Parathyroid adenoma (tissue), 2 donors: ENCODE results near the gene SYNDIG1.

Experiments
- H2AFZ ChIP-seq: fragments of 300-600 bp; sonication (generic); one replicate; pipeline ENCODE4 v1.7.0; 2017; ENCODE audit warnings: antibody characterized with exemption, mild to moderate bottlenecking
- H3K27ac ChIP-seq: fragments of 300-600 bp; sonication (generic); one replicate; pipeline ENCODE4 v1.7.0; 2017
- H3K27me3 ChIP-seq: fragments of 300-600 bp; sonication (generic); one replicate; pipeline ENCODE4 v1.7.0; 2017; ENCODE audit warnings: low read length; ENCODE audit not compliant: control insufficient read depth, insufficient read depth
- H3K36me3 ChIP-seq: fragments of 300-600 bp; sonication (generic); one replicate; pipeline ENCODE4 v1.7.0; 2017; ENCODE audit warnings: low read length; ENCODE audit not compliant: control insufficient read depth, insufficient read depth
- H3K4me1 ChIP-seq: fragments of 300-600 bp; sonication (generic); one replicate; pipeline ENCODE4 v1.7.0; 2017; ENCODE audit warnings: control low read depth
- H3K4me2 ChIP-seq: fragments of 300-600 bp; sonication (generic); one replicate; pipeline ENCODE4 v1.7.0; 2017; ENCODE audit warnings: low read length
- H3K4me3 ChIP-seq: fragments of 300-600 bp; sonication (generic); one replicate; pipeline ENCODE4 v1.7.0; 2017; ENCODE audit warnings: low read depth, low read length
- H3K79me2 ChIP-seq: fragments of 300-600 bp; sonication (generic); one replicate; pipeline ENCODE4 v1.7.0; 2017; ENCODE audit warnings: control low read depth
- H3K9ac ChIP-seq: fragments of 300-600 bp; sonication (generic); one replicate; pipeline ENCODE4 v1.7.0; 2017; ENCODE audit warnings: mild to moderate bottlenecking
- H3K9me3 ChIP-seq: fragments of 300-600 bp; sonication (generic); one replicate; pipeline ENCODE4 v1.7.0; 2017; ENCODE audit warnings: low read length; ENCODE audit not compliant: control insufficient read depth
- TF ChIP-seq, protein P1 (sequence below): fragments of 300-600 bp; sonication (generic); IDR thresholded peaks from one replicate; pipeline ENCODE4 v1.7.0; 2017; ENCODE audit warnings: antibody characterized with exemption, mild to moderate bottlenecking
- donor health status: primary hyperparathyroidism.

The SYNDIG1 gene

DNA sequence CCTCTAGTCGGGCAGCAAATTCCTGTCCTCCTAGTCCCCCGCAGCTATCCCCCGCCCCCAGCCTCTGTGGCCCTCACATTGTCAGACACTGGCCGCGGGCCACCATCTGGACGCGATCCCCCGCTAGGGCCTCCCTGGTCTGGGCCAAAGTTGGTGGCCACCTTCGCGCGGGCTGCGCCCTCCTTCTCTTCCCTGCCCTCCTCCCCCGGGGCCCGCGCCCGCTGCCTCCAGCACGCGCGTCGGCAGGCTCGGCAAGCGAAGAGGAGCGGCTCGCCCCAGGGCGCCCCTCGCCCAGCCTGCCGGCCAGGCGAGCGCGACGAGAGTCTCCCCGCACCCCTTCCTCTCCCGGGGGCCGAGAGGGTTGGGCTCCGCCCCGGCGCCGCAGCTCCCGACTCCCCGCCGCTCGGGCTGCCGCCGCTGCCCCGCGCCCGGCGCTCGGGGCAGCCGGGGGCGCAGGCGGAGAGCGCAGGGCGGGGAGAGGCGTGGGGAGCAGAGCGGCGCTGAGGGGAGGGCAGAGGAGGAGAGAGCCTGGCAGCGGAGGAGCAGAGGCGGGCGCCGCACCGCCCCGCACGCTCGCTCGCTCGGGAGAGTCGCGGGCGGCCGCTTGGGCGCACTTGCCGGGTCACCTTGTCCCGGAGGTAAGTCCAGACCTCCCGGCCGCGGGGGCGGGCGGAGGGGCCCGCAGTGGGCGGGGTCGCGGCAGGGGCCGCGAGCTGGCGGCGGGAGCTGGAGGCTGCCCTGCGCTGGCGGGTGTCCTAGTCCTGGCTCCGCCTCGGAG lies at the start of gene SYNDIG1:
TSS of gene SYNDIG1 (plus strand) at position 514 of the 778 bp plus-strand sequence. CDS start 73,469 bp downstream, outside the sequence.
- Histone ChIP-seq H3K27ac (no peak within 1 kb of the TSS), H3K27me3 (peaks cover 3% of the 10 kb centered on the region), H3K4me2 (peak within 1 kb of the TSS; percentile 65), H3K79me2 (no peaks in the 10 kb centered on the region), H3K9me3 (no peaks in the 10 kb centered on the region), H3K36me3 (no peaks in the 10 kb centered on the region), H3K4me1 (peaks cover 7% of the 10 kb centered on the region), H2AFZ (peak within 1 kb of the TSS; percentile 19), H3K9ac (no peak within 1 kb of the TSS), H3K4me3 (no peak within 1 kb of the TSS)
- TF ChIP-seq, protein P1, sequence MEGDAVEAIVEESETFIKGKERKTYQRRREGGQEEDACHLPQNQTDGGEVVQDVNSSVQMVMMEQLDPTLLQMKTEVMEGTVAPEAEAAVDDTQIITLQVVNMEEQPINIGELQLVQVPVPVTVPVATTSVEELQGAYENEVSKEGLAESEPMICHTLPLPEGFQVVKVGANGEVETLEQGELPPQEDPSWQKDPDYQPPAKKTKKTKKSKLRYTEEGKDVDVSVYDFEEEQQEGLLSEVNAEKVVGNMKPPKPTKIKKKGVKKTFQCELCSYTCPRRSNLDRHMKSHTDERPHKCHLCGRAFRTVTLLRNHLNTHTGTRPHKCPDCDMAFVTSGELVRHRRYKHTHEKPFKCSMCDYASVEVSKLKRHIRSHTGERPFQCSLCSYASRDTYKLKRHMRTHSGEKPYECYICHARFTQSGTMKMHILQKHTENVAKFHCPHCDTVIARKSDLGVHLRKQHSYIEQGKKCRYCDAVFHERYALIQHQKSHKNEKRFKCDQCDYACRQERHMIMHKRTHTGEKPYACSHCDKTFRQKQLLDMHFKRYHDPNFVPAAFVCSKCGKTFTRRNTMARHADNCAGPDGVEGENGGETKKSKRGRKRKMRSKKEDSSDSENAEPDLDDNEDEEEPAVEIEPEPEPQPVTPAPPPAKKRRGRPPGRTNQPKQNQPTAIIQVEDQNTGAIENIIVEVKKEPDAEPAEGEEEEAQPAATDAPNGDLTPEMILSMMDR: no peak

DNA sequence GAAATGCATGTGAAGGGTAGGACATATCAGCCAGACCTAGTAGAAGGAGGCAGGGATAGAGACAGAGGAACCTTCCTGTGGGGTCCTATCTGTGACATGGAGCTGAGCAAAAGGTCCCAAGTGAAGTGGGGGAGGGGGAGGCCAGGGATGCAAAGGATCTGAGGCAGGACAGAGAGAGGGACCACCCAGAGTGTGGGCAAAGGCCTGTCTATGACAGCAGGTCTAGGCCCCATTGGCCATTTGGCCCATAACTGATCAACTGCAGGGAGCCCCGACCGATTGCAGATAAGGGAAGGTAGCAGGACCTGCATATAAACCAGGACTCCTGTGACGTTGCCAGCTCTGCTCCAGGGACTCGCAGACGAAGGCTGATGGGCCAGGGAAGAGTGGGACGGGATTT lies 49.6 kb upstream of the SYNDIG1 start:
- Histone ChIP-seq H3K27ac (no peak overlapping the region), H3K27me3 (no peaks in the 10 kb centered on the region)

DNA sequence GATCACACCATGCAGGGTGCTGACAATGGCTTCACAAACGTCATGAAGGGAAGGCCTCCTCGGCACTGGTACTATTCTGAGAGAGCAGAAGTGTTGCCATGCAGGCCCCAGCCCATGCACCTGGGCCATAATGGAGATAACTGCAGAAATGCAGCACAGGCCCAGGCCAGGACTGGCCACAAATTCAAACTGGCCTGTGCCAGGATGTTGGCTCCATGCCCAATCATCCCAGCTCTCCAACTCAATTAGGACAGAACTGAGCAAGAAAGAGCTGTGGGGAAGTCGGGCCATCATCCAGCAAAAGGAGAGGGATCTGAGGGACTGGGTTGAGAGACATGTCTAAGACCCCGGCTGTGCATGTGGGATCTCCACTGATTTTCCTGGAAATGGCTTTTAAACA lies 48.9 kb upstream of the SYNDIG1 start:
- no peak overlapping the region for H3K4me2 ChIP-seq
- H3K4me3 ChIP-seq: no peak overlapping the region
- no peaks in the 10 kb centered on the region for H3K27me3 ChIP-seq
- no peak overlapping the region for H2AFZ ChIP-seq
- TF ChIP-seq, protein P1: no peak
- H3K36me3 ChIP-seq: no peaks in the 10 kb centered on the region
- H3K9me3 ChIP-seq: no peaks in the 10 kb centered on the region
- H3K27ac ChIP-seq: no peak overlapping the region
- no peaks in the 10 kb centered on the region for H3K79me2 ChIP-seq
- no peak overlapping the region for H3K9ac ChIP-seq
- H3K4me1 ChIP-seq: no peaks in the 10 kb centered on the region

More for the DNA sequence above, 49.6 kb upstream of the SYNDIG1 start:
- no peaks in the 10 kb centered on the region for H3K36me3 ChIP-seq
- TF ChIP-seq, protein P1: no peak
- no peak overlapping the region for H3K9ac ChIP-seq
- H3K9me3 ChIP-seq: no peaks in the 10 kb centered on the region
- no peak overlapping the region for H3K4me2 ChIP-seq
- H2AFZ ChIP-seq: no peak overlapping the region
- no peaks in the 10 kb centered on the region for H3K4me1 ChIP-seq
- H3K4me3 ChIP-seq: no peak overlapping the region
- H3K79me2 ChIP-seq: no peaks in the 10 kb centered on the region

DNA sequence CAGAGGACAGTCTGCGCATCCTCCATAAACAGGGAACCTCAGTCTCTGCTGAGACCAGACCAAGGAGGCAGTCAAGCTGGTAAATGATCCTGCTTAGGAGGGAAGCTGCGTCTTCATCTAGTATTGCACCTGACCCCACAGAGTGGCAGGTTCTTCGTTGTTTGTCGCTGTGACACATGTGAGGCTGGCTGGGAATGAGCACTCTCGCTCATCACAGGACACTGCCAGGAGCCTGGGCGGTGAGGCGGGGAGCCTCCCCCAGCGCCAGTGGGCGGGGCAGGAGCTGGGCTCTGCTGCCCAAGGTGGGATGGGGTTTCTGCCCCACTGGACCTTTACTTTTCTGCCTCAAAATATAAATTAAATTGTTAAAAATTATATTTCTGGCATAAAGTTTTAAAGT lies 48.4 kb upstream of the SYNDIG1 start:
- TF ChIP-seq, protein P1: no peak
- H3K9ac ChIP-seq: no peak overlapping the region
- H3K4me3 ChIP-seq: no peak overlapping the region
- no peaks in the 10 kb centered on the region for H3K79me2 ChIP-seq
- no peak overlapping the region for H3K4me2 ChIP-seq
- H3K36me3 ChIP-seq: no peaks in the 10 kb centered on the region
- H3K4me1 ChIP-seq: no peaks in the 10 kb centered on the region
- no peaks in the 10 kb centered on the region for H3K27me3 ChIP-seq
- H3K9me3 ChIP-seq: no peaks in the 10 kb centered on the region
- H3K27ac ChIP-seq: no peak overlapping the region
- H2AFZ ChIP-seq: no peak overlapping the region
